GM19099 (cell line): ENCODE results near the gene TAMALIN.

Experiments used
- POLR2A ChIP-seq: IDR thresholded peaks from 3 replicates; pipeline ENCODE4 v1.6.1; 2011; ENCODE audit warnings: low read depth; ENCODE audit not compliant: insufficient read length; ENCODE audit errors: extremely low read depth

The TAMALIN gene

GRCh38 chr12:51975196-51975595, 31.6 kb upstream of the TAMALIN start:
- no peak for TF ChIP-seq POLR2A

DNA sequence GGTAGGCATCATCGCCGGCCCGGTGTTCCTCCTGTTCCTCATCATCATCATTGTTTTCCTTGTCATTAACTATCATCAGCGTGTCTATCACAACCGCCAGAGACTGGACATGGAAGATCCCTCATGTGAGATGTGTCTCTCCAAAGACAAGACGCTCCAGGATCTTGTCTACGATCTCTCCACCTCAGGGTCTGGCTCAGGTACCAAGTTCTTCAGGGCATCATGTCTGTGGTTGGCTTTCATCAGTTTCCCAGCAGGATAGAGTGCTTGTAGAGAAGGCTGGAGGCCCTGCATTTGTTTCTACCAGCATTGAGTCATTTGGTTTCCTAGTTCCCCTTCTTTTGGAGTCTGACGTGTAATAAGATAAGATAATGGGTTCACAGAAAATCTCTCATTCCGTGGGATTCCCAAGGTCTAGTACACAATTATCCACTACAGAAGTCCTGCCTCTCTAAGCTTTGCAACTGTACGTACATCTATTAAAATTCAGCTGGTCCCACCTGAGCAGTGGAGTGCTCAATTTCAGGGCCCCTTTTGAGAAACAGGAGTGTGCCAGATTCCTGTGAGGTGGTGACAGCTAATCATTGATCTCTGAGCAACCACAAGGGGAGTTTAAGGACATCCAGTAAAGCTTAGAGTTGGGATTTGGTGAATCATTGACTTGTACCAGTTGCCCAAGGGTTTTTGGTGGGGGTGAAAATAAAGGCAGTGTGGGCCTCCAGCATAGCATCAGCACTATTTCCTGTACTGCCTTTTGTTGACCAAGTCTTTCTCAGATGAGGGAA, 30.2 kb upstream of the TAMALIN start:
- TF ChIP-seq POLR2A = no peak

DNA sequence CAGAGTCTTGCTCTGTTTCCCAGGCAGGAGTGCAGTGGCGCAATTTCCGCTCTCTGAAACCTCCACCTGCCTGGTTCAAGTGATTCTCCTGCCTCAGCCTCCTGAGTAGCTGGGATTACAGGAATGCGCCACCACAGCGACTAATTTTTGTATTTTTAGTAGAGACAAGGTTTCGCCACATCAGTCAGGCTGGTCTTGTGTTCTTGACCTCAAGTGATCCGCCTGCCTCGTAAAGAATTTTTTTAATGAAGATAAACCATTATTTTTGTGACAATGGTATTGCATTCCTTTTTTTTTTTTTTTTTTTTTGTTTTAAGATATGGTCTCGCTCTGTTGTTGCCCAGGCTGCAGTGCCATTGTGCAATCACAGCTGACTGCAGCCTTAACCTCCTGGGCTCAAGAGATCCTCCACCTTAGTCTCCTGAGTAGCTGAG, 29.4 kb upstream of the TAMALIN start:
- no peak for TF ChIP-seq POLR2A

DNA sequence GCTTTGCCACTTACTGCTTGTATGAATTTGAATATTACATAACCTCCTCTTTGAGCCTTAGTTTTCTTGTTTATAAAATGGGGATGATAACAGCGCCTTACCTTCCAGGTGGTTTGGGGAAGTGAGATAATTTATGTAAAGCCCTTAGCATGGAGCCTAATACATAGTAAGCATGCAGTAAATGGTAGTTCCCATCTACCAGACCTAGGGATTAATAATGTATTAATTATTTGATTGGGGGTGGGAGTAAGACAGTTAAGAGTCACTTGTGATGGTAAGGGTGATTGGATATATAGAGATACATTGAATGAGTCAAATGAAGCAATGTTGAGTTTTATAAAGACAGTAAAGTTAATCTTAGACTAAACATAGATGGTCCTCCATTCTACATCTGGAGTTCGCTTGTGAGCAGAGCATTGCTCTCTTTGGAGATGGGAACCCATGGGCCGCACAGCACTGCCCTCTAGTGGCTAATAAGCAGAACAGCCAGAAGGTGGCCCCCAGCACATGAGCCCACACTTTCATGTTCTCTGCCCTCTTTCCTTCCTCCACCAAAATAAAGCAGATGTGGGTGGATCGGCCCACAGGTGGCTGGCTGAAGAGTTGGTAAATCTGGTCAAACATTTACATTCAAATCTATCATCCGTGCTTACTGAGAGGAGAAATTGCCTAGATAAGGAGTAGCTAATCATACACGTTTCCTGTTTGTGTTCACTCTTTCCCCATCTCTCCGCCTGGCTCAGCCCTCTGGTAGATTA, 26.5 kb upstream of the TAMALIN start:
- TF ChIP-seq POLR2A = no peak

DNA sequence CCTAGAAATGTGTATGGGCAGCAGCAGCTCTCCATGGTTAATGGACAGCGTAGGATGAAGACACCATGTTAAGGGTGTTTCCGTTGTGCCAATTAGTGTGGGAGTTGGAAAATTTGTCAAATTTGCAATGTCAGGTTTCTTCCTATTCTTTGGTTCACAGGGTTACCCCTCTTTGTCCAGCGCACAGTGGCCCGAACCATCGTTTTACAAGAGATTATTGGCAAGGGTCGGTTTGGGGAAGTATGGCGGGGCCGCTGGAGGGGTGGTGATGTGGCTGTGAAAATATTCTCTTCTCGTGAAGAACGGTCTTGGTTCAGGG, 26.0 kb upstream of the TAMALIN start:
- TF ChIP-seq POLR2A = no peak

DNA sequence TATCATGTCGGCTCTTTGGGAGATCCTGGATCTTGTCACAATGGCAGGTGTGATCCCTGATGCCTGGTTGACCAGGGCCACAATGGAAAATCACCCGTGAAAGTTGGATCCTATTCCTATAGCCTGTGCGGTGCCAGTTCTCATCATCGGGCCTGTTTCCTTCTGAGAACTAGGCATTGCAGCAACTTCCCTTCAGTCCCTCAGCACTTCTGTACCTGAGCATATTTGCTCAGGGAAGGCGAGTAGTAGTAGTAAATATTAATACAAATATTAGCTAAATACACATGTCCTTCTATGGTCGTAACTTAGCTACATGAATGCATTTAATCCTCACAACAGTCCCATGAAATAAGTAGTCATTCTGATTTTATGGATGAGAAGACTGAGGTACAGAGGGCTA, 22.1 kb upstream of the TAMALIN start:
- no peak for TF ChIP-seq POLR2A

DNA sequence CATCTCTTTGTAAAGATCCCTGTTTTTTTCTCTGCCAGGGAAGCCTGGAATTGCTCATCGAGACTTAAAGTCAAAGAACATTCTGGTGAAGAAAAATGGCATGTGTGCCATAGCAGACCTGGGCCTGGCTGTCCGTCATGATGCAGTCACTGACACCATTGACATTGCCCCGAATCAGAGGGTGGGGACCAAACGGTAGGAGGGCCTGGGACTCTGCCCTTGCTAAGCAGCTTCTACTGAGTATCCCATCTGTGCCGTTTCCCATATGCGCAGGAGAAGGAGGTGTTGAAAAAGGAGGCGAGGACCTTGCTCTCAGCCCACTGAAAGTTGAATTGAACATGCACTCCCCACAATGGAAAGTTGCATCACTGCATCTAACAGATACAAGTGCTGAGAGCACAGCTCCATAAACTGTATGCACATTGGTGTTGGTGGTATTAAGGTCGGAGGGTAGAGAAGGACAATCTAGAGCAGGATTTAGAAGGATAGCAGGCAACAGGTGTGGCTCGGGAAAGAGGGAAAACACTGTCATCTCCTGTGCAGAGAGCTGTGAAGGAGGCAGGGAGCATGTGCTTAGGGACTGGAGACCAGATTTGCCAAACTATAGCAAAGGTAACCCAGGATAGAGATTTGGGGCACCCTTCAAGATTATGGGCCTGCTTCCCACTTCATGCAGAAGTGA, 21.5 kb upstream of the TAMALIN start:
- TF ChIP-seq POLR2A = no peak

GRCh38 chr12:51986834-51987233, 19.9 kb upstream of the TAMALIN start:
- TF ChIP-seq POLR2A = no peak

DNA sequence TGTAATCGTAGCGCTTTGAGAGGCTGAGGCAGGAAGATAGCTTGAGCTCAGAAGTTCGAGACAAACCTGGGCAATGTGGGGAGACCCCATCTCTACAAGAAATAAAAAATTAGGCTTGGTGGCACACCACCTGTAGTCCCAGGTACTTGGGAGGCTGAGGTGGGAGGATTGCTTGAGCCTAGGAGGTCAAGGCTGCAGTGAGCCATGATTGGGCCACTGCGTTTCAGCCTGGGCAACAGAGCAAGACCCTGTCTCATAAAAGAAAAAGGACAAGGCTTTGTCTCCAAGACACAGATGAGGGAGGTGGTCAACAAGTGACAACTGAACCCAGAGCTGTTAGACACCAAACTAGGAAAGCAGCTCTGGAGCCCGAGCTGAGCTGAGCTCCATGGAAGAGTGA, 14.5 kb upstream of the TAMALIN start:
- no peak for TF ChIP-seq POLR2A

GRCh38 chr12:51994539-51994820, 12.3 kb upstream of the TAMALIN start:
- no peak for TF ChIP-seq POLR2A

DNA sequence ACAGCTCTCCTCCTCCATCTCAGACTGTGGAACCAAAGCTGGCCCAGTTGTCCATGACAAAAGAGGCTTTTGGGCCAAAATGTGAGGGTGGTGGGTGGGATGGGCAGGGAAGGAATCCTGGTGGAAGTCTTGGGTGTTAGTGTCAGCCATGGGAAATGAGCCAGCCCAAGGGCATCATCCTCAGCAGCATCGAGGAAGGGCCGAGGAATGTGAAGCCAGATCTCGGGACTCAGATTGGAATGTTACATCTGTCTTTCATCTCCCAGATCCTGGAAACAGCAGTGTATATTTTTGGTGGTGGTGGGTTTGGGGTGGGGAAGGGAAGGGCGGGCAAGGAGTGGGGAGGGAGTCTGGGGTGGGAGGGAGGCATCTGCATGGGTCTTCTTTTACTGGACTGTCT, 11.8 kb upstream of the TAMALIN start:
- TF ChIP-seq POLR2A = no peak

GRCh38 chr12:51997136-51997535, 9.6 kb upstream of the TAMALIN start:
- TF ChIP-seq POLR2A = no peak

- TF ChIP-seq POLR2A = no peak
Observed at GRCh38 chr12:52003016-52003550, 3.7 kb upstream of the TAMALIN start.

- TF ChIP-seq POLR2A = no peak
Observed at GRCh38 chr12:52003591-52003990, 3.2 kb upstream of the TAMALIN start.

GRCh38 chr12:52004042-52004648, 2.6 kb upstream of the TAMALIN start:
- no peak for TF ChIP-seq POLR2A

GRCh38 chr12:52005218-52005902, 1.4 kb upstream of the TAMALIN start:
- TF ChIP-seq POLR2A = no peak
